Measurements from ENCODE around the gene HCK. TPM values are rescaled to one million over a fixed set of nuclear protein-coding genes. Genes with fewer than 3 reads are reported as not detected.

HCK gene
- total RNA-seq, 1 experiment from 2014 or later: 1.3 TPM

DNA sequence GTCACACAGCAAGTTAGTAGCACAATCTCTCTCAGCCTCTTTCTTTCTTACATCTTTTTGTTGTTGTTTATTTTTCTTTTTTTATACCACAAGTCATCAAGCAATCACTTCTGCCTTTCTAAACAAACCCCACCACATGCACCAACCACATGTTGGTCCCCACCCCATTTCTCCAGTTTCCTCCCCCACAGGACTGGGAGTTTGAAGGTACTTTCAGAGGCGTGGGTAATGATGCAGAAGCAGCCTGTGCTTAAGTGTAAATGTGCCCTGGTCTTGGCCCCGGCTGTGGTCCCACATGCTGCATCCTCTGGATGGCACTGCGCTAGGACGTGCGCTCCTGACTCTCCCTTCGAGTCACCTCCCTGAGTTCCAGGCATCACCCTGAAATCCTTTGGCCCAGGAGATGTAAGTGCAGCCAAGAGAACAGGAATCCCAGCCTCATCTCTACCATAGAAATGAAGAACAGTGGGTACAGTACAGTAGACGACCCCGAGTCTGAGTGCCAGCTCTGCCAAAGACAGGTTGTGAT, 5.7 kb downstream of the HCK start (continued):
- TF ChIP-seq, protein P1, sequence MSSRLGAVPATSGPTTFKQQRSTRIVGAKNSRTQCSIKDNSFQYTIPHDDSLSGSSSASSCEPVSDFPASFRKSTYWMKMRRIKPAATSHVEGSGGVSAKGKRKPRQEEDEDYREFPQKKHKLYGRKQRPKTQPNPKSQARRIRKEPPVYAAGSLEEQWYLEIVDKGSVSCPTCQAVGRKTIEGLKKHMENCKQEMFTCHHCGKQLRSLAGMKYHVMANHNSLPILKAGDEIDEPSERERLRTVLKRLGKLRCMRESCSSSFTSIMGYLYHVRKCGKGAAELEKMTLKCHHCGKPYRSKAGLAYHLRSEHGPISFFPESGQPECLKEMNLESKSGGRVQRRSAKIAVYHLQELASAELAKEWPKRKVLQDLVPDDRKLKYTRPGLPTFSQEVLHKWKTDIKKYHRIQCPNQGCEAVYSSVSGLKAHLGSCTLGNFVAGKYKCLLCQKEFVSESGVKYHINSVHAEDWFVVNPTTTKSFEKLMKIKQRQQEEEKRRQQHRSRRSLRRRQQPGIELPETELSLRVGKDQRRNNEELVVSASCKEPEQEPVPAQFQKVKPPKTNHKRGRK (CRISPR knock-in tag; IDR thresholded peaks at IDR 0.05; ENCODE audit: borderline replicate concordance): no peak
- TF ChIP-seq NR2C2 (CRISPR knock-in tag; IDR thresholded peaks at IDR 0.05) (no peak), ZNF281 (CRISPR knock-in tag; IDR thresholded peaks at IDR 0.05) (no peak), RELA (CRISPR knock-in tag; IDR thresholded peaks at IDR 0.05; ENCODE audit: borderline replicate concordance) (no peak), TCF7 (CRISPR knock-in tag; IDR thresholded peaks at IDR 0.05; ENCODE audit: low read depth) (no peak), CBFB (CRISPR knock-in tag; IDR thresholded peaks at IDR 0.05; ENCODE audit: low read depth) (no peak), HMGA2 (CRISPR knock-in tag; IDR thresholded peaks at IDR 0.05) (no peak), ZBTB21 (CRISPR knock-in tag; IDR thresholded peaks at IDR 0.05; ENCODE audit: borderline replicate concordance) (no peak), SMAD3 (CRISPR knock-in tag; IDR thresholded peaks at IDR 0.05; ENCODE audit: borderline replicate concordance) (no peak), FOXK1 (CRISPR knock-in tag; IDR thresholded peaks at IDR 0.05) (no peak), TP53 (CRISPR knock-in tag; IDR thresholded peaks at IDR 0.05) (no peak)
- TF ChIP-seq, protein P2, sequence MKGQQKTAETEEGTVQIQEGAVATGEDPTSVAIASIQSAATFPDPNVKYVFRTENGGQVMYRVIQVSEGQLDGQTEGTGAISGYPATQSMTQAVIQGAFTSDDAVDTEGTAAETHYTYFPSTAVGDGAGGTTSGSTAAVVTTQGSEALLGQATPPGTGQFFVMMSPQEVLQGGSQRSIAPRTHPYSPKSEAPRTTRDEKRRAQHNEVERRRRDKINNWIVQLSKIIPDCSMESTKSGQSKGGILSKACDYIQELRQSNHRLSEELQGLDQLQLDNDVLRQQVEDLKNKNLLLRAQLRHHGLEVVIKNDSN (CRISPR knock-in tag; IDR thresholded peaks at IDR 0.05): no peak
- TF ChIP-seq, protein P3, sequence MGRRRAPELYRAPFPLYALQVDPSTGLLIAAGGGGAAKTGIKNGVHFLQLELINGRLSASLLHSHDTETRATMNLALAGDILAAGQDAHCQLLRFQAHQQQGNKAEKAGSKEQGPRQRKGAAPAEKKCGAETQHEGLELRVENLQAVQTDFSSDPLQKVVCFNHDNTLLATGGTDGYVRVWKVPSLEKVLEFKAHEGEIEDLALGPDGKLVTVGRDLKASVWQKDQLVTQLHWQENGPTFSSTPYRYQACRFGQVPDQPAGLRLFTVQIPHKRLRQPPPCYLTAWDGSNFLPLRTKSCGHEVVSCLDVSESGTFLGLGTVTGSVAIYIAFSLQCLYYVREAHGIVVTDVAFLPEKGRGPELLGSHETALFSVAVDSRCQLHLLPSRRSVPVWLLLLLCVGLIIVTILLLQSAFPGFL (CRISPR knock-in tag; IDR thresholded peaks at IDR 0.05; ENCODE audit: borderline replicate concordance): no peak

DNA sequence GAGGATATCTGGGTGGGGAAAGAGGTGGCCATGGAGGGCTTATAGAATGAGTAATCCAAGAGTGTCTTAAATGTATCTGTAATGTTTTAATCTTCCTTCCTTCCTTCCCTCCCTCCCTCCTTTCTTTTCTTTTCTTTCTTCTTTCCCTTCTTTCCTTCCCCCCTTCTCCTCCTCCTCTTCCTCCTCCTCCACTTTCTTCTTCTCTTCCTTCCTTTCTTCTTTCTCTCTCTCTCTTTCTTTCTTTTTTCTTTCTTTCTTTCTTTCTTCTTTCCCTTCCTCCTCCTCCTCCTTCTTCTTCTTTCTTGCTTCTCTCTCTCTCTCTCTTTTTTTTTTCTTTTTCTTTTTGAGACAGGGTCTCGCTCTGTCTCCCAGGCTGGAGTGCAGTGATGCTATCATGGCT, 7.1 kb downstream of the HCK start:
- POLR2A ChIA-PET: interaction anchor here (0.6 kb wide), 2 partner anchors 259 to 538 kb away, joined by 3 to 4 read pairs; no protein-coding TSS in a partner anchor
- H3K4me3 Mint-ChIP-seq: no peak overlapping the region
- H3K9me3 Mint-ChIP-seq: no peaks in the 10 kb centered on the region
- no peaks in the 10 kb centered on the region for H3K4me1 Mint-ChIP-seq
- ATAC-seq (no peak), DNase-seq (ENCODE audit: low spot score) (no peak)
- peaks cover 19% of the 10 kb centered on the region for H3K27me3 Mint-ChIP-seq (ENCODE audit: low read depth)
- no peak overlapping the region for H3K27ac Mint-ChIP-seq
- CTCF ChIA-PET: no interaction called here
- H3K36me3 Mint-ChIP-seq: no peaks in the 10 kb centered on the region
- no peak for TF ChIP-seq ZNF121 (CRISPR knock-in tag; IDR thresholded peaks at IDR 0.05)
- TF ChIP-seq FOXP1 (CRISPR knock-in tag; IDR thresholded peaks at IDR 0.05; ENCODE audit: borderline replicate concordance): no peak
- no peak for TF ChIP-seq HMGA2 (CRISPR knock-in tag; IDR thresholded peaks at IDR 0.05)
- no peak for TF ChIP-seq IRF2 (CRISPR knock-in tag; IDR thresholded peaks at IDR 0.05; ENCODE audit: borderline replicate concordance, low read depth)
- no peak for TF ChIP-seq ATF3 (CRISPR knock-in tag; conservative IDR thresholded peaks at IDR 0.05)
- no peak for TF ChIP-seq FOXK1 (CRISPR knock-in tag; IDR thresholded peaks at IDR 0.05)

GRCh38 chr20:32062776-32063170, 10.7 kb downstream of the HCK start:
- ChIA-PET POLR2A (interaction anchor here (1.1 to 1.2 kb wide), 2 partner anchors 9 to 58 kb away, joined by 3 to 9 read pairs; no protein-coding TSS in a partner anchor), CTCF (interaction anchor here (1.1 kb wide), 1 partner anchor 210 kb away, joined by 5 read pairs; no protein-coding TSS in a partner anchor)
- DNase-seq (ENCODE audit: low spot score) (no peak), ATAC-seq (no peak)
- no peaks in the 10 kb centered on the region for H3K36me3 Mint-ChIP-seq
- peaks cover 10% of the 10 kb centered on the region for H3K4me1 Mint-ChIP-seq
- H3K27ac Mint-ChIP-seq: no peak overlapping the region
- no peak overlapping the region for H3K4me3 Mint-ChIP-seq
- peaks cover 14% of the 10 kb centered on the region for H3K27me3 Mint-ChIP-seq (ENCODE audit: low read depth)
- H3K9me3 Mint-ChIP-seq: no peaks in the 10 kb centered on the region
- TF ChIP-seq, protein P4, sequence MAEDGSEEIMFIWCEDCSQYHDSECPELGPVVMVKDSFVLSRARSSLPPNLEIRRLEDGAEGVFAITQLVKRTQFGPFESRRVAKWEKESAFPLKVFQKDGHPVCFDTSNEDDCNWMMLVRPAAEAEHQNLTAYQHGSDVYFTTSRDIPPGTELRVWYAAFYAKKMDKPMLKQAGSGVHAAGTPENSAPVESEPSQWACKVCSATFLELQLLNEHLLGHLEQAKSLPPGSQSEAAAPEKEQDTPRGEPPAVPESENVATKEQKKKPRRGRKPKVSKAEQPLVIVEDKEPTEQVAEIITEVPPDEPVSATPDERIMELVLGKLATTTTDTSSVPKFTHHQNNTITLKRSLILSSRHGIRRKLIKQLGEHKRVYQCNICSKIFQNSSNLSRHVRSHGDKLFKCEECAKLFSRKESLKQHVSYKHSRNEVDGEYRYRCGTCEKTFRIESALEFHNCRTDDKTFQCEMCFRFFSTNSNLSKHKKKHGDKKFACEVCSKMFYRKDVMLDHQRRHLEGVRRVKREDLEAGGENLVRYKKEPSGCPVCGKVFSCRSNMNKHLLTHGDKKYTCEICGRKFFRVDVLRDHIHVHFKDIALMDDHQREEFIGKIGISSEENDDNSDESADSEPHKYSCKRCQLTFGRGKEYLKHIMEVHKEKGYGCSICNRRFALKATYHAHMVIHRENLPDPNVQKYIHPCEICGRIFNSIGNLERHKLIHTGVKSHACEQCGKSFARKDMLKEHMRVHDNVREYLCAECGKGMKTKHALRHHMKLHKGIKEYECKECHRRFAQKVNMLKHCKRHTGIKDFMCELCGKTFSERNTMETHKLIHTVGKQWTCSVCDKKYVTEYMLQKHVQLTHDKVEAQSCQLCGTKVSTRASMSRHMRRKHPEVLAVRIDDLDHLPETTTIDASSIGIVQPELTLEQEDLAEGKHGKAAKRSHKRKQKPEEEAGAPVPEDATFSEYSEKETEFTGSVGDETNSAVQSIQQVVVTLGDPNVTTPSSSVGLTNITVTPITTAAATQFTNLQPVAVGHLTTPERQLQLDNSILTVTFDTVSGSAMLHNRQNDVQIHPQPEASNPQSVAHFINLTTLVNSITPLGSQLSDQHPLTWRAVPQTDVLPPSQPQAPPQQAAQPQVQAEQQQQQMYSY (CRISPR knock-in tag; IDR thresholded peaks at IDR 0.05): no peak
- TF ChIP-seq ZNF423 (CRISPR knock-in tag; IDR thresholded peaks at IDR 0.05): no peak
- TF ChIP-seq ELF4 (CRISPR knock-in tag; IDR thresholded peaks at IDR 0.05; ENCODE audit: low read depth): no peak
- TF ChIP-seq HMGA2 (CRISPR knock-in tag; IDR thresholded peaks at IDR 0.05): no peak
- no peak for TF ChIP-seq EMX1 (CRISPR knock-in tag; IDR thresholded peaks at IDR 0.05)

All from WTC11 (cell line).